Transverse colon (tissue), 4 donors: Measurements from ENCODE around the gene COMMD1.

ENCODE experiments used
- CTCF ChIP-seq, 5 experiments: fragments of 200-600 bp in 3 of 5; fragments of 450-650 bp in 2 of 5; sonication (generic) in 3 of 5; IDR thresholded peaks; 1 replicate in 2 of 5; 2 replicates in 3 of 5; pipeline ENCODE4 v1.5.1; 2016 to 2017; ENCODE audit warnings: antibody characterized with exemption in 5 of 5, inconsistent platforms in 3 of 5, mild to moderate bottlenecking in 2 of 5, moderate library complexity in 1 of 5
- EP300 ChIP-seq: sonication (generic); formaldehyde crosslinking; IDR thresholded peaks from one replicate; pipeline ENCODE4 v1.6.1; 2017; ENCODE audit warnings: antibody characterized with exemption, low read depth
- POLR2A ChIP-seq: fragments of 450-650 bp; IDR thresholded peaks from one replicate; pipeline ENCODE4 v1.6.1; 2016; ENCODE audit warnings: antibody characterized with exemption, mild to moderate bottlenecking, moderate library complexity
- POLR2AphosphoS5 ChIP-seq, 3 donors: sonication (generic); formaldehyde crosslinking; IDR thresholded peaks; one replicate each; pipeline ENCODE4 v1.6.1; 2016; ENCODE audit warnings: antibody characterized with exemption in 3 of 3

GRCh38 chr2:61910603-61911002, 5.1 kb downstream of the COMMD1 start:
- TF ChIP-seq CTCF (IDR thresholded peaks at IDR 0.05) (peak in 3 of 5 experiments; percentile 17 to 25 (median 18)), POLR2AphosphoS5 (IDR thresholded peaks at IDR 0.05) (no peak), EP300 (no peak), POLR2A (no peak)
